ENCODE measurements around the gene E2F1.

DNA sequence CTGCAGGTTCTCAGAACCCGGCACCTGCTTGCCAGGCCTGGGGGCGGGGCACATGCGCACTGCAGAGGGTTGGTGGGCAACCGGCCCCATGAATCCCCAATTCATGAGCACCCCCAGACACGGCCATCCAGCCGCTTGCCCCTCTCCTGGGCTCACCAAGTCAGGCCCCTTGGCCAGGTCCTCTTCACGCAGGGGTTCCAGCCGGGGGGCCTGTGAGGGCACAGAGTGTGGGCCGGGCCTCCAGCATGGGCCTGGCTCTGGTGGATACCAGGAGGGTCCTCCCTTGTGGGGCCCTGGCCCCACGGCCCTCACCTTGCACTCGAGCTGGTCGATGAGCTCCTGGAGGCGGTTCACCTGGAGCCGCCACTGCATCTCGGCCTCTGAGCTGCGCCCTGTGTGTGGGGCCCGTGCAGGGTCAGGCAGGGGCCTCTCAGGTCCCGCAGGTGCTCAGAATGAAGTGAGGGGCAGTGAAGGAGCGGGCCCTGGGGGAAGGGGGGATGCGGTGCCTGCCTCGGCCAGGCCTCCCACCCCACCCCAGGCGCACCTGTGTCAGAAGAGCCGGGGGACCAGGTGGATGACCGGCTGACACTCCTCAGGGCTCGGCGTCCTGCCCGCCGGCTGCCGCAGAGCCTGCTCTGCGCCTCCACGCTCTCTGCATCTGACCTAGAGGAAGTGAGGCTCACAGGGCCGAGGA lies 26.7 kb downstream of the E2F1 start:
- TF ChIP-seq CTCF (IDR thresholded peaks at IDR 0.05; ENCODE audit: borderline replicate concordance, extremely low read depth, low read length, poor library complexity, severe bottlenecking) (no peak), EZH2 (IDR thresholded peaks at IDR 0.05; ENCODE audit: borderline replicate concordance, low read depth, low read length, severe bottlenecking) (no peak)

Measured in DND-41 (cell line).